GM19372 (cell line): ENCODE data around the gene MACROH2A1.
"Not testable (repeated sequence)": the region's sequence is repeated elsewhere in the genome, so short reads cannot be mapped to it uniquely, and the experiment has no call there.

Source experiments
- ATAC-seq: cut with Tn5 transposase; IDR thresholded peaks from one replicate; pipeline ENCODE4 v1.9.1; 2021; ENCODE audit warnings: mild to moderate bottlenecking, low read depth, moderate library complexity; ENCODE audit not compliant: unreplicated experiment

Gene MACROH2A1

DNA sequence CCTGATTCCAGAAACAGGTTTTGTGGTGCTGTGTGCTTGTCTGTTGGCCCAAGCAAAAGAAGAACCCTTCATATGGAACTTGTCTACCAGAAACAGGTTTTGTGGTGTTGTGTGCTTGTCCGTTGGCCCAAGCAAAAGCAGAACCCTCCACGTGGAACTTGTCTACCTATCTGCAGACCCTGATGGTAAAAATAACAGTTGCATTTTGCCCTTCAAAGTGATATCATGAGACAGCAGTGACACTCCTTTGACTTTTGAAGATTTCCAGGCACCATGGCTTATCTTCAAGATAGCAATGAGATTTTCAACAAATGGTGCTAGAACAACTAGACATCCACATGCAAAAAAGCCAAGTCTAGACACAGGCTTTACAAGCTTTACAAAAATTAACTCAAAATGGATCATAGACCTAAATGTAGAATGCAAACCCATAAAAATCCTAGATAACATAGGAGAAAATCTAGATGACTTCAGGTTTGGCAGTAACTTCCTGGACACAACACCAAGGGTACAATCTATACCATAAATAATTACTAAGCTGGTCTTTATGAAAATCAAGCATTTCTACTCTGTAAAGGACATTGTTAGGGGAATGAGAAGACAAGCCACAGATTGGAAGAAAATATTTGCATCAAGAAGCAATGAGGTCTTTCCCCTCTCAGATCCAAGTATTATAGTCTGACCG lies 16.8 kb downstream of the MACROH2A1 start:
- no peak for ATAC-seq

- ATAC-seq, result no peak
Measured at GRCh38 chr5:135379046-135379654, 19.9 kb downstream of the MACROH2A1 start.

- no peak for ATAC-seq
Measured at GRCh38 chr5:135377751-135378680, 21.0 kb downstream of the MACROH2A1 start.

- ATAC-seq, result no peak
Measured at GRCh38 chr5:135376961-135377624, 21.9 kb downstream of the MACROH2A1 start.

DNA sequence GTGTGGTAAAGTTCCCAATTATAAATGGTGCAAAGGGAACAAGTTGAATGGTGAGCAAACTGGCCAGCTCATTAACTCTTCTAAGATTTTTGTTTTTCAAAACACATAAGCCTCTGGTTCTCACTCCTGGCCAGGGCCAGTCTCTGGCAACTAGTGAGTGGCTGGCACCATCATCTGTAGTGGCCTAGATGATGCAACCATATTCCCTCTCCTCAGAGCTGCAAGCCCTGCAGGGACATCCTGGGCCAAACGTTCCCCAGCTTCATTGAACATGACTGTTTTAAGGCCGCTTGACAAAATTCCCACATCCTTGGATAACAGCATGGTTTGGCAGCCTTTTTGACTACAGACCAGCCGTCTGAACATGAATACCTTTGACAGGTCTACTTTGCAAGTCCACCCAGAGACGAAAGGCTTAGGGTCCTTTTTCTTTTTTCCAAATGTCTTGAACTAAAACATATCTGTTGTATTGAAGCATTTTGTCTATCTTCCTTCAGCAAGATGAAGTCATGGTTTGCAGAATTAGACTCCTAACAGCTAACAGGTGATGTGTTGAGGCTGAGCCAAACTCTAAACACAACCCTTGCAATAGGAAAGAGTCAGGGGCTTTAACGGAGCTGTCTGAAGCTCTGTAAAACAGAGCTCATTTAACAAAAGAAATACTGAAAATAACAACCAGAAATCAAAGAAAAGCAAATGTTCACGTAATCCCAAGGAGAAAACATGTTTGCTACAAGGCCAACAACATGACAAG lies 23.8 kb downstream of the MACROH2A1 start:
- ATAC-seq, result no peak

DNA sequence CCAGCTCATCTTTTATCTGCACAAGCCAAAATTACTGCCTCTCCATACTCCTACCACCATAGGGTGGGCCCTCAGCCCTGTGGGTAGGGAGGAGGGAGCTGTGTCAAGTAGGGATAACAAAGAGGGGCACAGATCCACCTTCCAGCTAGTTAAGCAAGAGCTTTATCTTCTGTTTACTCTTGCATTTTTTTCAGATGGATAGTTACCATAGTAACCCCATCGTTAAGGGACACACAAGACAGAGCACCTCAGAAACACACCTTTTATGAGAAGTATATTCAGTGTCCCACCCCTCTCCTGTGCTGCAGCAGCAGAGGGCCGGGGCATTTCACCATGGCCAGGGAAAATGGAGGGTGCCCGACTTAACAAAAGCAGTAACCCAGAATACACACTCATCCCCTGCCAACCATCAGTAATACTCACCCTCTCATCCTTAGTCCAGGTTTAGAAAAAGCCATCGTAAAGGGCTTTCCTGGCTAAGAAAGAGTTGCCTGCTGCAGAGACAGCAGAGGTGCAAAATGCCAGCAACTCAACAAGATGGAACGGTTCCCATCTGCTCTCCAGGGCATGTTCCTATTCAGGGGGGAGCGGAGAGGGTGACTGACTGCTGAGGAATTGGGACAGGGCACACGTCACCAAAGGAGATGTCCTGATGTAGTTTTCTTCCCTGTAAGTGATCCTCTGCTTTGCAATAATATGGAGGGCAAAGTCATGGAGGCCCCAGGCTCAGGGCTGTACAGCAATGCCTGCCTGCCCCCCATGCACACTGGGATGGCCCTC lies 25.1 kb downstream of the MACROH2A1 start:
- no peak for ATAC-seq

DNA sequence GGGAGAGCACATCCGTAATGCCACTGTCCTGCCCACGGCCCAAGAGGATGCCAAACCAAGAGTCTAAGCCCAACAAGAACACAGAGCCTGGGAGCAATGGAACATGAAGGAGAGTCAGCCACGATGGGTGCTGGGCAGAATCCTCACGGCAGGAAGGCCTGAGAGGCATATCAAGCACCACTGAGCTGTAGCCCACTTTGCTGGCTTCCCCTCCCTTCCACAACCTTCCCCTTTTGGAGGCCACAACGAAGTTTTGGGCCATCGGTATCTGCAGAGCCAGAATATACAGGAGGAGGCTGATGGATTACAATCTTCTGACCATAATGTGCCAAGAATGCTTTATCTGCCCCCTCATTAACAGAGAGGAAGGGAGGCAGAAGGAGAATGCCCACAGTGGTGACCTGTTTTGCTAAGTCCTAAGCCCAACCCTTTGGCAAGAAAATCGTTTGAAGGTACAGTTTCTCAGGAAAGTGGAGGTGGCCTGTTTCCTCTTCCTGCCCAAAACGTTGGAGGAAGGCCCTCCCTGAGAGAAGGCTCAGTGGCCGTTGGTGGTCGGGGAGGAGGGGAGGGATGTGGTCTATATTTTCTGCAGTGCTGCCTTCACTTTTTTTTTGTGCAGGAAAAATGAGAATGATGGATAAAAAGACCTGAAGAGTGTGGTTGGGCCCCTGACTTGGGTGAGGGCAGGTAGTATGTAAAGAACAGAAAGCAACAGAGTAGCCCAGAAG lies 26.2 kb downstream of the MACROH2A1 start:
- no peak for ATAC-seq

DNA sequence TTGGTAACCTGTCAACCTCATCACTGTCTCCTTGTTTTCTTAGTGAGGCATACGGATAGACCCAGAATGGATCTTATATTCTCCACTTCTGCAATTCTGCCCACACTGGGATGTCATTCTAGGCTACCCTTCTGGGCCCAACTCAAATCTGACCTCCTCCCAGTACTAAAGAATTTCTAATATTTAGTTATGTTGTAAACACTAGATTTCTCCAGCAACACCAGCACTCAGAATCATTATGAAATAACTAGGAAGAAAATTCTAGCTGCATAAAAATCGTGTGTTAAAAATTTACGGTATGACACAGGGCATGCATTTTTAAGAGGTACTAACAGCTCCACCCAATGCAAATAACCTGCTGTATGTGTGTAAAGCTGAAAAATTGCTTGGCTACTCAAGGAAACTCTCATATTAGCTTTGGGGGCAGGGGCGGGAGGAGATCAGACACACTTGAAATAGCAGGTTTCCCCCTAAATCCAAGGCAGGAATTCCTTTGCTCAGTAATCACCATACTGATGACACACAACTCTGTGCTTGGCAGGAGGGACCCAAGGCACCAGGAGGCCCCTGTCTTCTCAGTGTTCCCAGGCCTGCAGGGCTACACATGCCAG lies 27.3 kb downstream of the MACROH2A1 start:
- no peak for ATAC-seq

GRCh38 chr5:135369952-135370351 lies 29.1 kb downstream of the MACROH2A1 start:
- ATAC-seq, result no peak

- no peak for ATAC-seq
Measured at GRCh38 chr5:135367554-135367953, 31.5 kb downstream of the MACROH2A1 start.

DNA sequence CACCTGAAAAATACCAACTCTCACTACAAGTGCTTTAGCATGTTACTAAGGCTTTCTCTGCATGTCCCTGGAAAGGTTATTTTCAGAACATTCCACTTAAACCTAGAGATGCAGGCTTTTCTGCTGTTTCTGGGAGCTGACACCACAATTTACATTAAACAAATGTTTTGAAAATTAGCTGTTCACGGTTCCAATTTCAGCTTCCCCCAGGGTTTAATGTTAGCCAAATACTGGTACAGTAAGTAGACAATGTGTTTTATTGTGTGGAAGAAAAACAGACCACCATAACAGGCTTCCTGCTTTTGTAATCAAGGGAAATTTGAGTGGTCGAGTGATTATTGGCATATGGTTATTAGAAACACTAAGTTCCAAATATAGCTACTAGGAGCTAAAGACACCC lies 32.0 kb downstream of the MACROH2A1 start:
- ATAC-seq, result no peak

GRCh38 chr5:135365281-135365680 lies 33.8 kb downstream of the MACROH2A1 start:
- ATAC-seq, result no peak

DNA sequence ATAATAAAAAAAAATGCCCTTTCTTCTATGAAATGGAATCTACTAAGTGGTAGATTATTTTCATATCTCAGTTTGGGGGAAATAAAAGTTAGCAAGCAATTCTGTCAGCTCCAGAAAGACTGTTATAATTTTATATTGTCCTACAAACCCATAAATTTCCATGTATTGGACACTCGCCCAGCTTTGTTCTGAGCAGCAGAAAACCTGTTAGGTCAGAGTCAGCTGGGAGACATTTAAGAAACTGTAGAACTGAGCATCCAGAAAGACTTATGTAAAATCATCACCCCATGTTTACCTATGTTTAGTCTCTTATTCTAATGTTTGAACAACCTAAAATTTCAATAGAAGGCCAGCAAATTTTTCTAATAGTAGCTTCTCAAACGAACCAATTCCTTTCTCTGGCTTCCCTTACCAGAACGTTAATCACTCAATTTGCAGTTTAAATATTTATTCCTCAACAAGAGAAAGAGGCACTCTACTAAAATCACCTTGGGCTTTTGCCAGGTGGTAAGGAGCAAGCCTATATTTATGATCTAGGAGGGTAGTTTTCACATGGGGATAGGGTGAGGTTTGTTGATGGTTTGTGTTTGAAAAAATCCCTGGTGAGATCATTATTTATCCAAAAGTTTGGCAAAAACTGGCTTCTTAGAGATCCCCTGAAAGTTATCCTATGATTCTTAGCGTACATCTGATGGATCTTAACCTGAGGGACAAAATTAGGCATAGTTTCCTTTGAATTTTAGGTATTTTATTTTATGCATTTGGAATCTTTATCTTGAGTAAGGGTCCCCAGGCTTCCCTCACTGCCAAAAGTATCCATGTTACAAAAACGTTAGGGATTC lies 34.4 kb downstream of the MACROH2A1 start:
- ATAC-seq, result no peak

DNA sequence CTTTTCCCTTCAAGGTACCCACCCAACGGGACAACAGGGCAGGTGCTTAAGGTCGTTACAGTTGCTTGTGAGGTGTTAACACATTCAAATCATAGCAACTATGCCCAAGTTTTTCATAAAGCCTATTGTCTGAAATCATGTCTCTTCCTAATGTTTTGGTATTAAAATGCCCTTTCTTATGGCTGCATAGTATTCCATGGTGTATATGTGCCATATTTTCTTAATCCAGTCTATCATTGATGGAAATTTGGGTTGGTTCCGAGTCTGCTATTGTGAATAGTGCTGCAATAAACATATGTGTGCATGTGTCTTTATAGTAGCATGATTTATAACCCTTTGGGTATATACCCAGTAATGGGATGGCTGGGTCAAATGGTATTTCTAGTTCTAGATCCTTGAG lies 35.7 kb downstream of the MACROH2A1 start:
- not testable (repeated sequence) for ATAC-seq

GRCh38 chr5:135362102-135362501 lies 36.9 kb downstream of the MACROH2A1 start:
- ATAC-seq, result no peak

GRCh38 chr5:135360278-135361274 lies 38.5 kb downstream of the MACROH2A1 start:
- no peak for ATAC-seq
